NCI-H524 treated with DMSO at 0.1 percent for 48 hours (cell line): Measurements from ENCODE around the gene SLC6A8.
"Not testable (repeated sequence)": the region's sequence is repeated elsewhere in the genome, so short reads cannot be mapped to it uniquely, and the experiment has no call there.

Source experiments
- DNase-seq: peaks from one replicate; lab custom pipeline; 2025; lab: John Stamatoyannopoulos, UW

SLC6A8 gene

DNA sequence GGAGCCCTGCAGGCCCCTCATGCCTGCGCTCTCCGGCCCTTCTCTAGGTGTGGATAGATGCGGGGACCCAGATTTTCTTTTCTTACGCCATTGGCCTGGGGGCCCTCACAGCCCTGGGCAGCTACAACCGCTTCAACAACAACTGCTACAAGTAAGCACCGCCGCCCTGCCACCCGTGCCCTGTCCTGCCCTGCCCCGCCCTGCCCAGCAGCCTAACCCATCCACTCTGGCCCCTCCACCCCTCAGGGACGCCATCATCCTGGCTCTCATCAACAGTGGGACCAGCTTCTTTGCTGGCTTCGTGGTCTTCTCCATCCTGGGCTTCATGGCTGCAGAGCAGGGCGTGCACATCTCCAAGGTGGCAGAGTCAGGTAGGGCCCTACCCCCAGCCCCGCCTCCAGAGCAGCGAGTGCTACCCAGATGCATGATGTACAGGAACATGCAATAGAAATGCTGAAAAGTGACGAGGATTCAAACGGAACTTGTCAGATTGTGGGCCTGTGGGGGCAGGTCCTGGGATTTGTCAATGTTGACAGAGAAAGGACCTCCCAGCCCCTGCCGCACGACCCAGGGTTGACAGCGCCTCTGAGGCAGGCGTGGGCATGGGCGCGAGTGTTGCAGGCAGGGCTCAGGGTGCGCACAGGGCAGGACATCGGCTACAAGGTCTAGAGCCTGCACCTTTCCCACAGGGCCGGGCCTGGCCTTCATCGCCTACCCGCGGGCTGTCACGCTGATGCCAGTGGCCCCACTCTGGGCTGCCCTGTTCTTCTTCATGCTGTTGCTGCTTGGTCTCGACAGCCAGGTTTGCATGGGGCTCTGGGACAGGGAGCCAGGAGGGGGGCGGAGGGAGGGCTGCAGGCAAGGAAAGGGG is 5.7 kb downstream of the SLC6A8 start:
- no peak for DNase-seq

DNA sequence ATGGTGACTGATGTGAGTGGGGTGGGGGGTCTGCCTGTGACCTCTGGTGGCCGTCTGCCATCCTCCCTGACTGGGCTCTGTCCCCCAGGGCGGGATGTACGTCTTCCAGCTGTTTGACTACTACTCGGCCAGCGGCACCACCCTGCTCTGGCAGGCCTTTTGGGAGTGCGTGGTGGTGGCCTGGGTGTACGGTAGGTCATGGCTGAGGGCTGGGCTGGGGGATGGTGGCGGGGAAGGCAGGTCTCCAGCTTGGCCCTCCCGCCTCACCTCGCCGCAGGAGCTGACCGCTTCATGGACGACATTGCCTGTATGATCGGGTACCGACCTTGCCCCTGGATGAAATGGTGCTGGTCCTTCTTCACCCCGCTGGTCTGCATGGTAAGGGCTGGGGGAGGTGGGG is 6.5 kb downstream of the SLC6A8 start:
- DNase-seq = not testable (repeated sequence)

DNA sequence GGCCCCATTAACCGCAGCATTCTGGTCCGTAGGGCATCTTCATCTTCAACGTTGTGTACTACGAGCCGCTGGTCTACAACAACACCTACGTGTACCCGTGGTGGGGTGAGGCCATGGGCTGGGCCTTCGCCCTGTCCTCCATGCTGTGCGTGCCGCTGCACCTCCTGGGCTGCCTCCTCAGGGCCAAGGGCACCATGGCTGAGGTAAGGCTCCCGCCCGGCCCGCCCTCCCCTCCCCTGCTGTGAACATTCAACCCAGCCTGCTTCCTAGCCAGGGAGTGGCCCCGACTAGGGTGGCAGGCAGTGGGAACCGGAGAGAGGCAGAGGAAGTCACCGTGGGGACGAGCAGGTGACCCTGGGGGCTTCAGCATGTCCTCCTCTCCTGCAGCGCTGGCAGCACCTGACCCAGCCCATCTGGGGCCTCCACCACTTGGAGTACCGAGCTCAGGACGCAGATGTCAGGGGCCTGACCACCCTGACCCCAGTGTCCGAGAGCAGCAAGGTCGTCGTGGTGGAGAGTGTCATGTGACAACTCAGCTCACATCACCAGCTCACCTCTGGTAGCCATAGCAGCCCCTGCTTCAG is 7.1 kb downstream of the SLC6A8 start:
- no peak for DNase-seq

DNA sequence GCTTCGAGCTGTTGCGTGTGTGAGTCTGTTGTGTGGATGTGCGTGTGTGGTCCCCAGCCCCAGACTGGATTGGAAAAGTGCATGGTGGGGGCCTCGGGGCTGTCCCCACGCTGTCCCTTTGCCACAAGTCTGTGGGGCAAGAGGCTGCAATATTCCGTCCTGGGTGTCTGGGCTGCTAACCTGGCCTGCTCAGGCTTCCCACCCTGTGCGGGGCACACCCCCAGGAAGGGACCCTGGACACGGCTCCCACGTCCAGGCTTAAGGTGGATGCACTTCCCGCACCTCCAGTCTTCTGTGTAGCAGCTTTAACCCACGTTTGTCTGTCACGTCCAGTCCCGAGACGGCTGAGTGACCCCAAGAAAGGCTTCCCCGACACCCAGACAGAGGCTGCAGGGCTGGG is 8.4 kb downstream of the SLC6A8 start:
- DNase-seq = no peak

DNA sequence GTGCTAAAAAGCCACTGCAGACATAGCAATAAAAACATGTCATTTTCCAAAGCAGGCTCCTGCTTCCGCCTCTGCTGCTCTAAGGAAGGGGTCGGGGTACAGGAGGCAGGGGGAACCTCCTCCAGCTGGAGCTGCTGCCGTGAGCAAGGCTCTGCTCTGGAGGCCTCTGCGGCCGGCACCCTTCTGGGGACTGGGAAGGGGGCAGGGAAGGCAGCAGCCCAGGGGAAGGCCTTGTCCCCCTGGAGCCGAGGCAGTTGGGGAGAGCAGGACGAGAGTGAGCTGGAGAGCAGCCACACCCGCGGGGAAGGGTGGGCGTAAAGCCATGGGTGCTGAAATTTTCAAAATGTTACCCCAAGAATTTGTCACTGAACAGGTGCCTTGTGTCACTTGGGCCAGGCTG is 8.8 kb downstream of the SLC6A8 start:
- not testable (repeated sequence) for DNase-seq

DNA sequence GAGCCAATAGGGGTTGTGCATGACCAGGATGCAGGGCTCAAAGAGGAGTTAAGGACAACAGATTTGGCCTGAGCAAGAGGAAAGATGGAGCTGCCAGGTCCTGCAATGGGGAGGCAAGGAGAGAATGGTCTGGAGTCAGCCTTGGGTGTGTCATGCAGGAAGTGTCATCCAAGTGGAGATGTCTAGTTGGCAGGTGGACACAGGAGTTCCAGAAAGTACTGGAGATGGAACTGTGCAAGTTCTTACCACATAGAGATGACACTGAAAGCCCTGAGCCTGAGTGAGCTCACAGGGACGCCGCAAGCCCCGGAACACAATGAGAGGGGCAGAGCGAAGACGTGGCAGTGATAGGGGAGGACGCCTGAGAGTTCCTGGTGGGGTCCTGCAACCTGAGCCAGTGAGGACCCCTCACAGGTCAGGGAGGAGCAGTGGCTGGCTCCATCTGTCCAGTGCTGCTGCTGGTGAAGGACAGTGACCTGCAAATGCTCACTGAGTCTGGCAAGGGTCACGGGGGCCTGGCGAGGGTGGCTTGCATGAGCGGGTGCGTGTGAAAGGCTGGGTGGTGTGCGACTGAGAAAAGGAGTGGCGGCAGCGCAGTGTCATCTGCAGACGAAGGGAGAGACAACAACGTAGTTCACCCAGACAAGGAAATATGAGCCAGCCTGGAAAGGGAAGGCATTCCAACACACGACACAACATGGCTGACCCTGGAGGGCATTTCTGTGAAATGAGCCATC is 9.4 kb downstream of the SLC6A8 start:
- not testable (repeated sequence) for DNase-seq

DNA sequence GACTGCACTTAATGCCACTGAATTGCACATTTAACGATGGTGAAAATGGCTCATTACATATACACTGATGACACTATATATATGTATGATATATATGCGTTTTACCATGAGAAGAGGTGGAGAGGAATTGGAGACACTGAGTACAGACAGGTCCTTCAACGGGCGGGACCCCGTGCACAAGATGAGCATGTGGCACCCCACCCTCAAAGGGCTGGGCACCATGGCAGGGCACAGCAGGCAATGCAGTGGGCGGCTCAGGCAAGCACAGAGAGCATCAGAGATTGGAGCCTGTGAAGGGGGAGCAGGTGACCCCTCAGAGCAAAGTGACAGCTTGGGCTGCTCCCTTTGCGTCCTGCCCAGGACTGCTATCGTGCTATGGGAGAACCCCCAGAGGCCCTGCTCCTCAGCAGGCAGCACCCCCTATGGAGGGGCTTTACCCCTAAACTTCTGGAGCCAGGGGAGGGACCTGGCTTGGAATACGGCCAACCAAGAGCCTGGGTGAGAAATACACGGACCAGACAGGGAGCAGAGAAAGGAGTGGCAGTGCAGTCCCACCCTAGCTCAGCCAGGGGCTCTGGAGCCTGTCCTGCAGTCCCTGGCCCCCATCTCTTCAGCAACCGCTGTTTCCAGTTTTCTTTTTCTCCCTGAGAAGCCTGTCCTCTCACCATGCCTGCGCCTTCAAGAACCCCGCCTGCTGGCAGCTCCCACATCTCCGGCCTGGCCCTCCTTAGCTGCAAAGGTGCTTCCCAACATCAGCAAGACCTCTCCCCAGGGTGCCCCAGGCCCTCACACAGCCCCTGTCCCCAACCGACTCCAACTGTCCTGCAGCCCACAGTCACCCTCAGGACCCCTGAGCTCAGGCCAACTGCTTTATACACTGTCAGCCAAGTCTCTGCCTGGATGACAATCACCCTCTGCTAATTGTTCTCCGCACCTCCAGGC is 10.5 kb downstream of the SLC6A8 start:
- DNase-seq = no peak

DNA sequence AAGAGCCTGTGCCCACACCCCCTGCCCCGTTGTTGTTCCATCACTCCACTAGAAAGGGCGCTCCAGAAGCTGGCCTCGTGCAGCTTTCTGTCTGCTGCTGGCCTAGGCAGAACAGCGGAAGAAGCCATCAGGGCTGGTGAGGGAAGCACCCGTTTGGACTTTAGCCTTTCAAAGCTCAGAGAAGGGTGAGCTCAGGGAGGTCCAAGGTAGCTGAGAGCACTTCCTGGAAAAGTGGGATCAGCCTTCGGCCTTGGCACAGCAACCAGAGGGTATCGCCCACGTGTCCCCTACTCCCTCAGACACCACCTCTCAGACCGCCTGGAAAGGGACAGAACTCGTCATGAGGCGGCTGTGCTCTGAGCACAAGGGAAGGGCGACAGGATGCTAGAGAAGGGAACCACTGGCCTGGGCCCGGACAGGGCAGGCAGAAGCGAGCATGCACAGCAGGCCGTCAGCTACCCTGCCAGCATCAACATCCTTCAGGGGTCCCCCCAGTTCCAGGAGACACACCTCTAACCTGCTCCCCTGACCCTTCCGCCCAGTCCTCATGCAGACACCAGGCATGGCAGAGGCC is 11.6 kb downstream of the SLC6A8 start:
- not testable (repeated sequence) for DNase-seq

DNA sequence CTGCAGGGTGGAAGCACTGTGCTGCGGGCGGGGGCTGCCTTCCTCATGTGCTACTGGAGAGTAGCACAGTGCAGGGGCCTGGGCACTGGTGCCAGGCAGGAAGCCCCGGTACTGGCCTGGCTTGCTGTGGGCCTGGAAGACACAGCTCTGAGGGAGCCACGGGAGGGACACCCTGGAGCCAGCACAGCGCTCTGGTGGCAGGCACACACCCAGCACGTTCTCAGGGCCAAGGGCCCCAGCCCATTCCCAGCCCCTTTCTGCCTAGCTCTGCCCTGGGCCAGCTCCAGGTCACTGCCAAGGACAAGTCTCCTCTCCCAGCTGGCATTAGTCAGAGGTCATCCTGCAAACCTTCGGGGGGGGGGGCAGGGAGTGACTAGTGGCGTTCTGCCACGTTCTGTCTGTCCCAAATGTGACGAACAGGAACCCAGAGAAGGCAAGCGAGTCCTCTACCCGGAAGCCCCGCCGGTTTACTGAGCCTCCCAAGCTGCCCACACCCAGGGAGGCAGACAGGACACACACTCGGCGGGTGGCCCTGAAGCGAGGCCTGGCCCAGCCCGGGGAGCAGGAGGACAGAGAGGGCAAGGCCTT is 12.2 kb downstream of the SLC6A8 start:
- not testable (repeated sequence) for DNase-seq

DNA sequence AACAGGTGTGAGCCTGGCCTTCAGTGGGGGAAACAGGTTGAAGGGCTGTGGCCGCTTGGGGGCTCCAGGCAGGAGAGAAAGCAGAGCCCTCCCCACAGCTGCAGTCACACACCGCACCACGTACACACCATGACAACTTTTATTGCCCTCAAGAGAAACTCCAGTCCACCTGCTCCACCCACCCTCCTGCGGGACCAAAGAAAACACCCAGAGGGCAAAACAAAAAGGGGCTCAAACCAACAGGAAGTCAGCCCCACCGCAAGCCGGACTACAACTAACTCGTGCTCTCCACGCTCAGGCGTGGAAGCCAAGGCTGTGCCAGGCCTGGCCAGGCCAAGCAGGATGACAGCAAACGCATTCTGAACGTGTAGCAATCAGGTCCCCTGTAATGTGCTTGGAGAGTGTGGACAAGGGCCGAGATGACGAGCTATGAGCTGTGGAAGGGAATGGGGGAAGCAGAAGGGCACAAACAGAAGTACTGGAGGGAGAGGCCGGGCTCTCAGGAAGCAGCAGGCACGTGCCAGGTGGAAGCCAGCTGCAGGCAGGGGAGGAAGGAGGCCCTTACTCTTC is 12.7 kb downstream of the SLC6A8 start:
- DNase-seq = no peak

DNA sequence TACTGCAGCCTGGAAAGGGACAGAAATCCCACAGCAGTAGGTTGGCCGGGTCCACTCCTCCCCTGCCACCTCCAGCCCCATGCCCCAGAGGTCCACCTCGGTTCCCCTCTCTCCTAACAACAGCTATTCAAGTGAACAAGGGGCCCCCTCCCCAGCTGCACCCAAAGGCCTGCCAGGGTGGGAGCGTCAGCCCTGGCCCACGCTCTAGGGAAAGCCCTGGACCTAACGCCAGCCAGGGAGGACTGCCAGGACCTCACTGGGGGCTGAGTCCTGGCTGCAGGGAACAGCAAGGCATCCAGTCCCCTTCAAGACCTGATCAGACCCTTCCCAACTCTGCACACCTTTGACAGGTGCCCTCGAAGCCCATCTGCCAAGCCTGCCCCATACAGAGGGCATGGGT is 13.2 kb downstream of the SLC6A8 start:
- no peak for DNase-seq

DNA sequence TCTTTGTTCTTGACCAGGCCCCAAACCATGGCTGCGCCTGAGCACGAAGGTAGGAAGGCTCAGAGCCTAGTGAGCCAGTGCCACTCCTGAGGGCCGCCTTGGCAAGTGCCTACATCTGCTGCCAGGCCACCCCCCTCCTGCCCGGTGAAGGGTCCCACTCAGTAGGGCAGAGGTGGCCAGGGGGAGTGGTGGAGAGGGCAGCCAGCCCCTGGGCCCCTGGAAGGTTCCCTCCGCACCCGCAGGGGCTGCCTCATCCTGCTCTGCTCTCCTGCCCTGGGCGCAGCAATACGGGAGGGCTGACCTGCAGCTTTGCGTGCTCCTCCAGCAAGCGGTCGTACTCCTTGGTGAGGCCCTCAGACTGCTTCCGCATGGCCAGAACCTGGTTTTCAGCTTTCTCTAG is 14.0 kb downstream of the SLC6A8 start:
- no peak for DNase-seq

DNA sequence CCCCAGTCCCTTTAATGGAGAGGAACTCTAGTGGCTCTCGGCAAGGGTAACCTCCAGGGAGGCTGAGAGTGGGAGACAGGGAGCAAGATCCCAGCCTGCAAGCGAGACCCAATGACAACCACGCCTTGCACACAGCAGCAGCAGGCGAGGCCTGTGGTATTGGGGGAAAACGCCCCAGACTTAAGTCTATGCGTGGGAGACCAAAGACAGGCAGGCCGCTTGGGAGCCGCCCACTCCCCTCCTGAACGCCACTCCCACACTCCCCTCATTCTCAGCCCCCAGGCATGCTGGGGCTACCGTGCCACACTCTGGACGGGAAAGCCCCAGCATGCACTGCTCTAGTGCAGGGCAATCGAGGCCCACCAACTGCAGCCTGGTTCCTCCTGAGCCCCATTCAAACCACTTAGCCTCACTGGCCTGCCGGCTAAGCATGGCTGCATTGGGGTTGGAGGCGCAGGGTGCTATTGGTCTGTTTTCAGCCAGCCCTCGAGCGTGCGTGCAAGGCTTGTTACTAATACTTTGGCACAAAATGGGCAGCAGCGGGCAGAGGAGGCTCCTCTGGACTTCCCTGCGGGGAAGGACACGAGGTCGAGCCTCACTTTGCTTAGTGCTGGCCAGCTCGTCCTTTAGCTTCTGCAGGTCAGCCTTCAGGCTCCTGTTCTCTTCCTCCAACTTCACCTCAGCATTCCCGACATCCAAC is 14.8 kb downstream of the SLC6A8 start:
- DNase-seq = no peak

DNA sequence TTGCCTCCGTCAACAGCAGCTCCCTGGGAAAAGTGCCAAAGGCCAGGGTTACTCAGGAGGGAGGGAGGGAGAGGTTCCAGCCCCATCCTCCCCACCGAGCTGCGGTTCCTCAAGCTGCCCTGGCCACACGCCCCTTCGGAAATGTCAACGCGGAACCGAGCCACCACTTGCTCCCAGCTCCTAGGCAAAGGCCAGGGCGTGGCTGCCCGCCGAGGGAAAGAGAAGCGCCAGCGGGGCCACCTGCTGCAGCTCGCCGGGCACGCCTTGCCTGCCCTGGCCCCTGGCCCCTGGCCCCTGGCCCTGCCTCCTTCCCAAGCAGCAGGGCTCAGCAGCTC is 15.3 kb downstream of the SLC6A8 start:
- DNase-seq = no peak

DNA sequence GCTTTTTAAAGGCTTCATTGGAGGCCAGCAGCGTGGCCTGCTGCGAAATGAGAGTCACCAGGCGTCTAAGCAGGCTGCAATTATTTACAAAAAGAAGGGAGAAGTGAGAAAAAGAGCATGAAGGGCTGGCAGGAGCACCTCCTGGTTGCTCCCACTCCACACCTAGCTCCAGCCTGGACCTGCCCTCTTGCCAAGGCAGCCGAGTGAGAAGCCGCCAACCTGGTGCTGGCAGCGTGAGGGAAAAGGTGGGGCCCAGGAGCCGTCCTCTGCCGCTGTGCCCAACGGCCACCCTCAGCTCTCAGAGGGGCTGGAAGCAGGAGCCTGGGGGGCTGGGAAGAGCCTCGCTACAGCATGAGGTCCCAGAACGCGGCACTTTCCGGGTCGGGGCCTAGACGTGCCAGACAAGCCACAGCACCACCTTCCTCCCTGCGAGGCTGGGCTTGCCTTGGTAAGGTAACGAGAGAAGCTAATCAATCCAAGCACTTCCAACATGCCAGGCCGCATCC is 16.3 kb downstream of the SLC6A8 start:
- no peak for DNase-seq

DNA sequence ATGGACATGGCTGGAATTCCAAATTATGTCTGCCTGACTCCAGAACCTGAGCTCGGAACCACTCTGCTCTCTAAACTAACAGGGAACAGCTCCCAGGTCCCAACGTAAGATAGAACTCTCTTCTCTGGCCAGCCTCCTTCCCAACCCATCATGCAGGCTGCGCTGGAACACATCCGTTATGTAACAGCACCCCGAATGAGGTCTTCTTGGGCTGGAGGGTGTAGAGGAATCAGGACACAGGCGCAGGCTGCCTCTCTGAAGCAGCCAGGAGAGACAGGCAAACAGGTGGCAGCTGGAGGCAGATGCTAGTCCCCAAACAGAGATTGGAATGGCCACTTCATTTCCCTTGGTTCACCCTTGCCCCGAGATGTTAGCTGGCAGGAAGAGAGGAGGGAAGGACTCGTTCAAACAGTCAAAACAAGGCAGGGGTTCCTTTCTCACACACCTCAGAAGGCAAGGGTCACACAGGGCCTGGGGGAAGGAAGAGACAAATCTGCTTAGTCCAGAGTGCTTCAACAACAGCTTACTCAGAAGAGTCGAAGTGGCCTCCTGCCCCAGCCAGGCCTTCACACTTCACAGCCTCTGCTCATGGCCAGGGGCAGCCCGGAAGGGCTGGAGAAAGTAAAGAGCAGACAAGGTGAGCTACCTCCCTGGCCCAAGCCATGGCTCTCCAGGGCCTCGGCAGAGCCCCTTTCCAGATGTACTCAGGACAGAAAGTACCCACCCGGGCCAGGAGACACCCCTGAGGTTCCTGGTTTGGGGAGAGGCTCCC is 17.1 kb downstream of the SLC6A8 start:
- not testable (repeated sequence) for DNase-seq

DNA sequence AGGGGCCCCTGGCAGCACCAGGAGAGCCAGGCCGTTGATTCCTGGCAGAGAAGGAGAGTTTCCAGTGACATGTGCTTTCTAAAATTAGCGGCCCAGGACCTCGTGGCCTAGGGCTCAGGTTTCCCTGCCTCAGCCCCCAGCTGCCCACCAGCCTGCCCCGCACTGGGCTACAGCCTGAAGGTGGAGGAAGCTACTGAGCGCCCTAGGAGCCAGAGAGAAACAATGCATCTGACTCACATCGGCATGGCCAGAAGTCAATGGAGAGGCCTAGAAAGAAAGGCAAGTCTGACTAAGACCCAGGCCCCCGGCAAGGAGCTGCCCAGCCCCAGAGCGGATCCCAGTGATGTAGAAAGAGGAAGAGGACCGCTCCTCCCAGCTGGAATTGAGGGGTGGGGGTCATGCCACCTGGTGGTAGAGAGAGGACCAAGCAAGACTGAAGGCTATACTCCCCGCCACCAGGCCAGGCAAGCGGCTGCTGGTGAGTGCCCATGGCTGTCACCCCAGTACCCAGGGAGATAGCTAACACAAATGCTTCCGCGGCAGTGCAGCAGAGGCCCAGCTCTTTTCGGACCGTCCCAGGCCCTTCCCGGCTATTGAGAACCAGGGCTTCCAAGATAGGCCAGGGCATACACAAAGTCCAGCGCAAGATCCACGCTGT is 17.8 kb downstream of the SLC6A8 start:
- DNase-seq = not testable (repeated sequence)

DNA sequence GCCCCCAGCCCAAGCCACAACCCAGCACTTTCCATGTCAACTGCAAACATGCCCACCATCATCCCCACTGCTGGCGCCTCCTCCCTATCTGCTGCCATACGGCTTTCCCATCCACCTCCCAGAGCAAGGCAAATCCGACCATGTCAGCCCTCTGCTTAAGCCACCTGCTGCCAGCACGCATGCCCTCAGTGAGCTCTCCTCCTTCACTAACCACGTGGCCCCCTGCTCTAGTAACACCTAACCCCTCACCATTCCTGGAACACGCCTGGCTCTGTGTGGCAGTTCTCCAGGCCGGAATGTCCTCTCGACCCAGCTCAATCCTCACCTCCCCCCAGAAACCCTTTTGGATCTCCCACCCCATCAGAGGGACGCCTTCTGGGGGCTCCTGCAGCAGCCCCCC is 19.1 kb downstream of the SLC6A8 start:
- DNase-seq = no peak

DNA sequence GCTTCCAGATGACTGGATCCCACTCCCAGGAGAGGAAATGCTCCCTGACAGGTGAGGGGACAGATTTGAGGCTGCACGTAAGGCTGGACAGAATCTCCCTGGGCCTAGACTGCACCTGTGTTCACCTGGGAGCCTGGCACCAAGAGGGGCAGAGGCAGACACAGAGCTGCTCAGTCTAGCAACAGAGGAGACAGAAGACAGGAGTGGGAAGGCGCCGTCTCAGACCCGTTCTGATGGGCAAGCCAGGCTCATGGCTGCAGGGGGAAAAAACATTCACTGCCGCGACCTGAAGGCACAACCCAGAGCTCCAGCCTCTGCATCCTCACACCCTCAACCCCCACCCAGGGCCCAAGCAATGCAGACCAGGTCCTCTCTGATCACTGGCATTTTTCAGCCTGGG is 19.7 kb downstream of the SLC6A8 start:
- no peak for DNase-seq
